ENCODE data around the gene MED27. TPM values are rescaled to one million over a fixed set of nuclear protein-coding genes. Genes with fewer than 3 reads are reported as not detected.

MED27 gene, protein sequence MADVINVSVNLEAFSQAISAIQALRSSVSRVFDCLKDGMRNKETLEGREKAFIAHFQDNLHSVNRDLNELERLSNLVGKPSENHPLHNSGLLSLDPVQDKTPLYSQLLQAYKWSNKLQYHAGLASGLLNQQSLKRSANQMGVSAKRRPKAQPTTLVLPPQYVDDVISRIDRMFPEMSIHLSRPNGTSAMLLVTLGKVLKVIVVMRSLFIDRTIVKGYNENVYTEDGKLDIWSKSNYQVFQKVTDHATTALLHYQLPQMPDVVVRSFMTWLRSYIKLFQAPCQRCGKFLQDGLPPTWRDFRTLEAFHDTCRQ
- polyA plus RNA-seq (2013) = 29.4 and 30.7 TPM in 2 replicates

DNA sequence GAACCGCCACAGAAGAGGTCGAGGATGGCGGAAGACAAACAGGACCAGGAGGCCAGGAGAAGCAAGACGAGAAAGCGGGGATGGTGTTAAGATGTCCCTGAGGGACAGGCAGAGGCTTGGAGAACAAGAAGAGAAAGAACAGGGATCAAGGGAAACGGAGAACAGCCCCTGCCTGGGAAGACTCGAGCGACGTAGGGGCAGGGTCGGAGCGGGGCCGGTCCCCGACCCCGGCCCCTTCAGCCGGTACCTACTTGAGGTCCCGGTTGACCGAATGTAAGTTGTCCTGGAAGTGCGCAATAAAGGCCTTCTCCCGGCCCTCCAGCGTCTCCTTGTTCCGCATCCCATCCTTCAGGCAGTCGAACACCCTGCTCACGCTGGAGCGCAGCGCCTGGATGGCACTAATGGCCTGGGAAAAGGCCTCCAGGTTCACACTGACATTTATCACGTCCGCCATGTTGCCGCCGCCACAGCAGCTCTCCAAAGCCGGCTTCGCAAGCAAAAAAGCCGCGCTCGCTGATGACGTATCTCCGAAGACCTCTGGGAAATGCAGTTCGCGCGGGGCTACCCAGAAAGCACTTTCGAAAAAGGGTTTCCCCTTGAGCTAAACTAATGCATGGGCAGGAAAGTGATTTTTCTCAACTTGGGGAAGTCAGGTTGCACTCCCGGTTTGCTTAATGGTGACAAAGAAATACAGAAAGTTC lies at the start of gene MED27:
TSS of gene MED27 (minus strand) at position 477 of the 701 bp plus-strand sequence. CDS start at position 454, 23 bp downstream.
- peak within 1 kb of the TSS; percentile 18 for H3K4ac ChIP-seq (ENCODE audit: low read depth, low read length)
- peaks cover 7% of the 10 kb centered on the region for H3K79me2 ChIP-seq (ENCODE audit: control insufficient read depth, insufficient read depth, low read length, poor library complexity)
- no peaks in the 10 kb centered on the region for H3K9me3 ChIP-seq (ENCODE audit: insufficient read depth, low read depth, low read length)
- H3K4me3 ChIP-seq (ENCODE audit: low read depth, low read length) = peak within 1 kb of the TSS; percentile 88
- H3K27me3 ChIP-seq (ENCODE audit: insufficient read depth, low read length) = no peaks in the 10 kb centered on the region
- H3K9ac ChIP-seq (ENCODE audit: low read length) = peak within 1 kb of the TSS; percentile 85
- peak within 1 kb of the TSS; percentile 74 for H2BK120ac ChIP-seq (ENCODE audit: insufficient read depth, low read length, poor library complexity)
- H3K18ac ChIP-seq (ENCODE audit: low read length) = peak within 1 kb of the TSS; percentile 77
- peak within 1 kb of the TSS; percentile 39 for H4K91ac ChIP-seq (ENCODE audit: low read depth, low read length)
- H2AK5ac ChIP-seq (ENCODE audit: low read length) = peak within 1 kb of the TSS; percentile 24
- H2AFZ ChIP-seq (ENCODE audit: insufficient read depth, low read length, poor library complexity) = peak within 1 kb of the TSS; percentile 69
- peaks cover 0 to 6% of the 10 kb centered on the region in 2 experiments for H3K36me3 ChIP-seq (ENCODE audit: control insufficient read depth in 1 of 2, insufficient read depth in 2 of 2, low read length in 2 of 2)
- peak; percentile 92 to 94 for DNase-seq
- peaks cover 2 to 5% of the 10 kb centered on the region in 2 experiments for H3K4me1 ChIP-seq (ENCODE audit: control insufficient read depth in 1 of 2, insufficient read depth in 2 of 2, low read length in 2 of 2)
- H3K4me2 ChIP-seq (ENCODE audit: low read length) = peak within 1 kb of the TSS; percentile 83
- no peak within 1 kb of the TSS for H3K23ac ChIP-seq (ENCODE audit: low read length)
- H4K12ac ChIP-seq (ENCODE audit: low read depth, low read length) = peak within 1 kb of the TSS; percentile 67
- no peak within 1 kb of the TSS for H2BK5ac ChIP-seq (ENCODE audit: low read depth, low read length, poor library complexity)
- peaks cover 2% of the 10 kb centered on the region for H3K79me1 ChIP-seq (ENCODE audit: low read length)
- peak within 1 kb of the TSS; percentile 87 for H4K8ac ChIP-seq (ENCODE audit: low read depth, low read length)
- no peak within 1 kb of the TSS for H3K27ac ChIP-seq (ENCODE audit: low read depth, low read length)
- no CpG with 5 or more reads among the region's 41 CpGs for WGBS (ENCODE audit: extremely low coverage, insufficient coverage, insufficient read length)
- peak within 1 kb of the TSS; percentile 60 for H3K14ac ChIP-seq (ENCODE audit: low read length)
- no peak within 1 kb of the TSS for H2BK12ac ChIP-seq (ENCODE audit: low read length)

DNA sequence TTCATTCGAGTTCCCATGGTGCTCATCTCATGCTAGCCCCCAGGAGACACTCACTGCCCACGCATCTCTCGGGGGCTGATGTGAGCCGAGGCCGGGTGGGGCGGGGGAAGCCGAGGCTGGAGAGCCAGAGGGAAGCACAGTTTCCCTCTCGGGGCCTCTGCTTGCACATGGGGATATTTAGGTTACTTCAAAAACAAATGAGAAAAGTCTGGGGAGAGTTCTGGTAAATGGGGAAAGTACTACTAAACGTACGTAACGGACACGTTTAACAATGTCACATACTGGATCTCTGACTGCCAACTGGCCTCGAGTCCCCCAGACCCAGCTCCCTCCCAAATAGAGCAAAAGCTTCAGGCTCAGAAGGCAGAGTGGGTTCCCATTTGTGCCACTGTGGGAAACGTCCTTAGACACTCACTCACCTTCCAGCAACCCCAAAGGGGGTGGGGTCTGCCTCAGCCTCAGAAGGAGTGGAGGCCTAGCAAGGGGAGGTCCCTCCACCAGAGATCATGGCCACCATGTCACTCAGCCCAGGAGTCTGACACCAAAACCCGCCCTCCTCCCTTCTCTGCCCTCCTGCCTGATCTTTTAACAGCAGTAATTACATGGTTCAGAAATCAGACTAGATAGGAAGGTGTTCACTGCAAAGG lies 48.3 kb upstream of the MED27 start:
- no peaks in the 10 kb centered on the region for H3K79me2 ChIP-seq (ENCODE audit: control insufficient read depth, insufficient read depth, low read length, poor library complexity)
- no peak overlapping the region for H2AK5ac ChIP-seq (ENCODE audit: low read length)
- no CpG with 5 or more reads among the region's 15 CpGs for WGBS (ENCODE audit: extremely low coverage, insufficient coverage, insufficient read length)

DNA sequence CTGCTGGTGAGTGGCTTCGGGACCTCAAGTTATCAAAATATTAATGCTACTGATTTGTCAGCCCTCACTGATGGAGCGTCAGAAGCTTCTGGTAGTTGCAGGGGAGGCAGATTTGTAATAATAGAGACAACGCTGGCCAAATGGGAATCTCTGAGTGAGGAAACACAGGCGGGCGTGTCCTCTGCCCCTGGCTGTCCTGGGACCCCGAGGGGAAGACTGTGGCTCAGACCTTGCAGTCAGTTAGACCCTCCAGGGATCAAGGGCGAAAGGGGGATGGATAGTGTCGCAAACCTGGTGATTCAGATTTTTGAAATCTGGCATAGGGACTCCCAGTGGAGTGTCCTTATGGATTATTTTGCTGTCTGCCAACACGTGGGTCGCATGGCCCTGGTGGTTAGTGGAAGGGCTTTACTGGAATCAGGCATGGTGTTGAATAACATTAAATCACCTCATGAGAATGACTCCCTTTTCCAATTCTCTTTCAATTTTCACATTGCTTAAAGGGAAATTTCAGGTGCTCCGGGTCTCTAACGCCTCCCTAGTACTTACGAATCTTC lies 47.1 kb upstream of the MED27 start:
- H3K4me2 ChIP-seq (ENCODE audit: low read length) = no peak overlapping the region
- H3K4ac ChIP-seq (ENCODE audit: low read depth, low read length) = no peak overlapping the region
- no peaks in the 10 kb centered on the region for H3K79me1 ChIP-seq (ENCODE audit: low read length)
- no peak overlapping the region for H4K12ac ChIP-seq (ENCODE audit: low read depth, low read length)
- no peak overlapping the region for H2BK5ac ChIP-seq (ENCODE audit: low read depth, low read length, poor library complexity)
- H3K4me3 ChIP-seq (ENCODE audit: low read depth, low read length) = no peak overlapping the region
- H3K14ac ChIP-seq (ENCODE audit: low read length) = no peak overlapping the region
- H3K27ac ChIP-seq (ENCODE audit: low read depth, low read length) = no peak overlapping the region
- H2AK5ac ChIP-seq (ENCODE audit: low read length) = no peak overlapping the region
- no peak overlapping the region for H2BK120ac ChIP-seq (ENCODE audit: insufficient read depth, low read length, poor library complexity)
- no peaks in the 10 kb centered on the region for H3K4me1 ChIP-seq (ENCODE audit: control insufficient read depth in 1 of 2, insufficient read depth in 2 of 2, low read length in 2 of 2)
- H3K79me2 ChIP-seq (ENCODE audit: control insufficient read depth, insufficient read depth, low read length, poor library complexity) = no peaks in the 10 kb centered on the region
- no peak overlapping the region for H3K9ac ChIP-seq (ENCODE audit: low read length)
- H2AFZ ChIP-seq (ENCODE audit: insufficient read depth, low read length, poor library complexity) = no peak overlapping the region
- H3K23ac ChIP-seq (ENCODE audit: low read length) = no peak overlapping the region
- H4K8ac ChIP-seq (ENCODE audit: low read depth, low read length) = no peak overlapping the region
- DNase-seq = no peak
- H2BK12ac ChIP-seq (ENCODE audit: low read length) = no peak overlapping the region
- peaks cover 2% of the 10 kb centered on the region for H3K9me3 ChIP-seq (ENCODE audit: insufficient read depth, low read depth, low read length)
- H3K18ac ChIP-seq (ENCODE audit: low read length) = no peak overlapping the region
- no peak overlapping the region for H4K91ac ChIP-seq (ENCODE audit: low read depth, low read length)
- H3K36me3 ChIP-seq (ENCODE audit: control insufficient read depth in 1 of 2, insufficient read depth in 2 of 2, low read length in 2 of 2) = no peaks in the 10 kb centered on the region
- no CpG with 5 or more reads among the region's 13 CpGs for WGBS (ENCODE audit: extremely low coverage, insufficient coverage, insufficient read length)
- H3K27me3 ChIP-seq (ENCODE audit: insufficient read depth, low read length) = no peaks in the 10 kb centered on the region

More for the DNA sequence above, 48.3 kb upstream of the MED27 start:
- Histone ChIP-seq H3K9me3 (ENCODE audit: insufficient read depth, low read depth, low read length) (peaks cover 2% of the 10 kb centered on the region), H3K36me3 (ENCODE audit: control insufficient read depth in 1 of 2, insufficient read depth in 2 of 2, low read length in 2 of 2) (no peaks in the 10 kb centered on the region), H3K23ac (ENCODE audit: low read length) (no peak overlapping the region), H4K91ac (ENCODE audit: low read depth, low read length) (no peak overlapping the region), H4K12ac (ENCODE audit: low read depth, low read length) (no peak overlapping the region), H3K4me3 (ENCODE audit: low read depth, low read length) (no peak overlapping the region), H3K27ac (ENCODE audit: low read depth, low read length) (no peak overlapping the region), H3K9ac (ENCODE audit: low read length) (no peak overlapping the region), H3K4me1 (ENCODE audit: control insufficient read depth in 1 of 2, insufficient read depth in 2 of 2, low read length in 2 of 2) (no peaks in the 10 kb centered on the region), H3K4ac (ENCODE audit: low read depth, low read length) (no peak overlapping the region), H2BK120ac (ENCODE audit: insufficient read depth, low read length, poor library complexity) (no peak overlapping the region), H3K18ac (ENCODE audit: low read length) (no peak overlapping the region), H3K4me2 (ENCODE audit: low read length) (no peak overlapping the region), H2AFZ (ENCODE audit: insufficient read depth, low read length, poor library complexity) (no peak overlapping the region), H3K79me1 (ENCODE audit: low read length) (no peaks in the 10 kb centered on the region), H4K8ac (ENCODE audit: low read depth, low read length) (no peak overlapping the region), H3K27me3 (ENCODE audit: insufficient read depth, low read length) (no peaks in the 10 kb centered on the region), H2BK5ac (ENCODE audit: low read depth, low read length, poor library complexity) (no peak overlapping the region), H2BK12ac (ENCODE audit: low read length) (no peak overlapping the region), H3K14ac (ENCODE audit: low read length) (no peak overlapping the region)
- DNase-seq = no peak

DNA sequence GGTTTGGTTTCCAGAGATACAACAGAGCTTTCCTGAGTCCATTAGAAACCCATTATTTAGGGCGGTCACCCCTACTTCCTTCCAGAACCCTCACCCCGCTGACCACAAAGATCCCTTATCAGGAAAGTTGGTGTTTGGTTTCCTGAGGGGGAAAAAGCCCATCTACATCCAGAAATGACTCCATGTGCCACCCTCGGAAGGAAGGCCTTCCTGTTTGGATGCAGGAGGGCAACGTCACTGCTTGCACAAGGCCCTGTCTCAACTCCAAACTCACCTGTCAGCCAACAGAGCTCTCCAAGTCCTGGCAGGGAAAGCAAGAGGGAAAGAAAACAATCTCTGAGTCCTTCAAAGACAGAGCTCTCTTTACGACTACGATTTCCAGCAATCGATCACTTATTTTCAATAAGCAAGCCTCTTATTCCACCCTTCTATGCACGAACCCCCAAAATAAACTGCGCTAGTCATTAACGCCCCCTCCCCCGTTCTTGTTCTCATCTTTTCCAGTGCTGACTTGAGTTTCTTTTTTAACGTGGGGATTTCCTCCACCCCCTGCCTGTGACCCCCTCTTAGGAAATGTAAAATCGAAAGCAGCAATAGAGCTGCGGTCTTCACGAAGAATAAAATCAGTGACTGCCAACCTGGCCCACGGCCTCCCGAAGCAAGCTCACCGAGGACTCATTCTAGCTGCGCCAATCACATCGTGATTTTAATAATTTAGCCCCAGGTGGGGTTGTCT lies 46.4 kb upstream of the MED27 start:
- no peak overlapping the region for H4K91ac ChIP-seq (ENCODE audit: low read depth, low read length)
- no CpG with 5 or more reads among the region's 20 CpGs for WGBS (ENCODE audit: extremely low coverage, insufficient coverage, insufficient read length)
- no peak overlapping the region for H3K18ac ChIP-seq (ENCODE audit: low read length)
- no peak overlapping the region for H3K14ac ChIP-seq (ENCODE audit: low read length)
- H3K4me3 ChIP-seq (ENCODE audit: low read depth, low read length) = no peak overlapping the region
- H3K23ac ChIP-seq (ENCODE audit: low read length) = no peak overlapping the region
- H3K36me3 ChIP-seq (ENCODE audit: control insufficient read depth in 1 of 2, insufficient read depth in 2 of 2, low read length in 2 of 2) = no peaks in the 10 kb centered on the region
- no peak overlapping the region for H4K12ac ChIP-seq (ENCODE audit: low read depth, low read length)
- no peaks in the 10 kb centered on the region for H3K79me2 ChIP-seq (ENCODE audit: control insufficient read depth, insufficient read depth, low read length, poor library complexity)
- H3K4ac ChIP-seq (ENCODE audit: low read depth, low read length) = no peak overlapping the region
- H4K8ac ChIP-seq (ENCODE audit: low read depth, low read length) = no peak overlapping the region
- no peak for DNase-seq
- H3K9ac ChIP-seq (ENCODE audit: low read length) = no peak overlapping the region
- no peak overlapping the region for H2AK5ac ChIP-seq (ENCODE audit: low read length)
- no peak overlapping the region for H2BK5ac ChIP-seq (ENCODE audit: low read depth, low read length, poor library complexity)
- H3K27ac ChIP-seq (ENCODE audit: low read depth, low read length) = no peak overlapping the region
- peaks cover 2% of the 10 kb centered on the region for H3K9me3 ChIP-seq (ENCODE audit: insufficient read depth, low read depth, low read length)
- H2BK120ac ChIP-seq (ENCODE audit: insufficient read depth, low read length, poor library complexity) = no peak overlapping the region
- no peak overlapping the region for H2BK12ac ChIP-seq (ENCODE audit: low read length)
- H2AFZ ChIP-seq (ENCODE audit: insufficient read depth, low read length, poor library complexity) = no peak overlapping the region
- H3K4me2 ChIP-seq (ENCODE audit: low read length) = no peak overlapping the region
- no peaks in the 10 kb centered on the region for H3K79me1 ChIP-seq (ENCODE audit: low read length)
- H3K27me3 ChIP-seq (ENCODE audit: insufficient read depth, low read length) = no peaks in the 10 kb centered on the region
- no peaks in the 10 kb centered on the region for H3K4me1 ChIP-seq (ENCODE audit: control insufficient read depth in 1 of 2, insufficient read depth in 2 of 2, low read length in 2 of 2)

Data from trophoblast cell (in vitro differentiated cells and primary cell).